ENCODE results near the gene NPY.
"Not testable (repeated sequence)": the region's sequence is repeated elsewhere in the genome, so short reads cannot be mapped to it uniquely, and the experiment has no call there.

The NPY gene

GRCh38 chr7:24283897-24284698 is at the start of gene NPY:
NPY (plus strand) TSS chr7:24284190; CDS start chr7:24285241, 1,051 bp downstream.
- DNase-seq: peak; percentile 24

GRCh38 chr7:24239260-24239659 is 44.7 kb upstream of the NPY start:
- no peak for DNase-seq

- DNase-seq: no peak
Observed at GRCh38 chr7:24241206-24241605, 42.8 kb upstream of the NPY start.

- no peak for DNase-seq
Observed at GRCh38 chr7:24244554-24244953, 39.4 kb upstream of the NPY start.

- no peak for DNase-seq
Observed at GRCh38 chr7:24245362-24245761, 38.6 kb upstream of the NPY start.

- no peak for DNase-seq
Observed at GRCh38 chr7:24249266-24249665, 34.7 kb upstream of the NPY start.

- DNase-seq: no peak
Observed at GRCh38 chr7:24251568-24251967, 32.4 kb upstream of the NPY start.

- DNase-seq: no peak
Observed at GRCh38 chr7:24255139-24255538, 28.9 kb upstream of the NPY start.

- DNase-seq: not testable (repeated sequence)
Observed at GRCh38 chr7:24258324-24258723, 25.7 kb upstream of the NPY start.

GRCh38 chr7:24271938-24272337 is 12.1 kb upstream of the NPY start:
- no peak for DNase-seq

- DNase-seq: no peak
Observed at GRCh38 chr7:24279512-24279911, 4.5 kb upstream of the NPY start.

- DNase-seq: no peak
Observed at GRCh38 chr7:24283554-24283896, 465 bp upstream of the NPY start.

GRCh38 chr7:24284699-24285506 is 913 bp downstream of the NPY start:
- no peak for DNase-seq

GRCh38 chr7:24290004-24290641 is 6.1 kb downstream of the NPY start:
- peak; percentile 36 for DNase-seq

- DNase-seq: no peak
Observed at GRCh38 chr7:24291271-24291670, 7.3 kb downstream of the NPY start.

GRCh38 chr7:24297362-24297761 is 13.4 kb downstream of the NPY start:
- no peak for DNase-seq

GRCh38 chr7:24298696-24299095 is 14.7 kb downstream of the NPY start:
- no peak for DNase-seq

GRCh38 chr7:24299192-24299591 is 15.2 kb downstream of the NPY start:
- DNase-seq: no peak

GRCh38 chr7:24301703-24302102 is 17.7 kb downstream of the NPY start:
- DNase-seq: no peak

- DNase-seq: no peak
Observed at GRCh38 chr7:24304494-24305095, 20.6 kb downstream of the NPY start.

- DNase-seq: no peak
Observed at GRCh38 chr7:24307326-24307725, 23.3 kb downstream of the NPY start.

- DNase-seq: no peak
Observed at GRCh38 chr7:24312588-24312987, 28.6 kb downstream of the NPY start.

GRCh38 chr7:24313777-24314176 is 29.8 kb downstream of the NPY start:
- no peak for DNase-seq
